ENCODE measurements around the gene CPSF2.
A peak's percentile ranks its signal among the peaks of the same experiment; 100 is the strongest.

The CPSF2 gene
- total RNA-seq = 41.0 to 129 reads per million in 2 donors

- DNase-seq = peak; percentile 80
Measured at GRCh38 chr14:92121670-92122350, at the start of gene CPSF2, which contains the start of gene NDUFB1. CPSF2 (plus strand) TSS chr14:92121969; CDS start chr14:92130985, 9,016 bp downstream. NDUFB1 (minus strand) TSS chr14:92121706; CDS start chr14:92117637, 4,069 bp downstream.

GRCh38 chr14:92074555-92074954, 47.2 kb upstream of the CPSF2 start:
- no peak for DNase-seq

GRCh38 chr14:92088494-92088893, 33.3 kb upstream of the CPSF2 start:
- DNase-seq = no peak

DNA sequence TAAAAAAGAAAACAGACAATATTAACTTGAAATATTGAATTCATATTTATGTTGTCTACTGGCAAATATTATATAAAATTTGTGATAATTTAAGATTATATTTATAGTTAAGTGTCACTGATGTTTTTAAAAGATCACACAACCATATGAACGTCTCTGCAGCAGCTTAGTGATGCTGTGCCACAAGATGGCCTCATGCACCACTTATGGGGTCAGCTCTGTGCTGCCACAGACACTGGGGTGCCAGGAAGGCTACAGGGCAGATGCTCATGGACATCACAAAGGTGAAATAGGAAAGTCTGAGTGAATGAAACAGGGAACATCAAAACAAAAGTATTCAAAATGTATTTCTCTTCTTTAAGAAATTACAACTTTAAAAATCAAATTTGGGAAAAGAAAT, 28.4 kb upstream of the CPSF2 start:
- DNase-seq = no peak

- DNase-seq = no peak
Measured at GRCh38 chr14:92099802-92100201, 22.0 kb upstream of the CPSF2 start.

DNA sequence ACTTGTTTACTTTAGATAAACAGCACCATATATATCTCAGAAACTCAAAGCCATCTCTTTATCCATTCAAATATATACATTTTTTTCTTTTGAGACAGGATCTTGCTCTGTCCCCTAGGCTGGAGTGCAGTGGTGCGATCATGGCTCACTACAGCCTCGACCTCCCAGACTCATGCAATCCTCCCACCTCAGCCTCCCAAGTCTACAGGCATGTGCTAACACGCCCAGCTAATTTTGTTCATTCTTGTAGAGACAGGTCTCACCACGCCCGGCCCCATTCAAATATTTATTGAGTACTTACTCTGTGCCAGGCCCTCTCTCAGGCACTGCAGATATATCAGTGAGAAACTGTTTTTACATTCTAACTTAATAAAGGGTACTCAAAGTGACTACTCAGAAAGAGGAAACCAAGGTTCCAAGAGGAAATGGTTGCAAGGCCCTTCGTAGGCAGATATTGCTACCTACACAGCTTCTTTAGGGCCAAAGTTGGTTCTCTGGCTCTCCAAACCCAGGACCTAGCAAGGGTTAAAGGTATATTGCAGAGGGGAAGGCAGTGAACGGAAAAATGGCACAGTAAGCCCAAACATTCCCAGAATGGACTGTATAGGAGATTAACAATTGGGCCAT, 18.3 kb upstream of the CPSF2 start:
- no peak for DNase-seq

GRCh38 chr14:92105073-92105892, 16.5 kb upstream of the CPSF2 start:
- no peak for DNase-seq

GRCh38 chr14:92105893-92106142, 16.0 kb upstream of the CPSF2 start:
- DNase-seq = peak; percentile 6

GRCh38 chr14:92106143-92106926, 15.4 kb upstream of the CPSF2 start, which contains the start of gene ATXN3:
ATXN3 (minus strand) TSS chr14:92106582; CDS start chr14:92106552, 30 bp downstream.
- peak; percentile 95 for DNase-seq

GRCh38 chr14:92108345-92109254, 13.2 kb upstream of the CPSF2 start:
- DNase-seq = no peak

- no peak for DNase-seq
Measured at GRCh38 chr14:92109490-92109889, 12.3 kb upstream of the CPSF2 start.

- DNase-seq = no peak
Measured at GRCh38 chr14:92121207-92121669, 531 bp upstream of the CPSF2 start.

DNA sequence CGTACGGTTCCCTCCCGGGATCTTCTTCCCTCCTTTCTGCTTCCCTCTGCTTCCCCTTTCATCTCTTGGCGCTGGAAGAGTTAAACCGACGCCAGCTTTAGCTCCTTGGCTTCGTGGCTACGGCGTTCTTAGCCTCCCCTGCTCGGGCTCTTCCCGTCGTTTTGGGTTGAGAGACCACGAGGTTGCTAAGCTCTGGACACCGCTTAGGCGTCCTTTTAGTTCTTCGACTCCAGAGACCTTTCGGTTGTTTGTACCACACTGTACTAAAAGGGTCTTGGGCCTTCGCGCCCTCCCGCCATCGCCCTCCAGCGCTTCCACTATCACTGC, 545 bp downstream of the CPSF2 start:
- DNase-seq = no peak

DNA sequence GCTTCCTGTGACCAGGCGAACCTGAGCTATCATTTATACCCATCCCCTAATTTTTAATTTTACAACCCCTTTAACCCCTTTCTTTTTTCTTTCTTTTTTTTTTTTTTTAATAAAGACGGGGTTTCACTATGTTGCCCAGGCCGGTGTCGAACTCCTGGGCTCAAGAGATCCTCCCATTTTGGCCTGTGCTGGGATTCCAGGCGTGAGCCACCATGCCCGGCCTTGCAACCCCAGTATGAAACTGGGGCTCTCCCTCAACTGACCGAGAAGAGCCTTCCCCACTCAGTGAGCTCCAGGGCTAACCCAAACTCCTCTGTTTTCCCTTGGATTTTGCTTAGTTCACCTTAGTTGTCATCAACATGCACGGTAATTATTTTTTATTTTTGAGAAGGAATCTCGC, 992 bp downstream of the CPSF2 start:
- DNase-seq = no peak

DNA sequence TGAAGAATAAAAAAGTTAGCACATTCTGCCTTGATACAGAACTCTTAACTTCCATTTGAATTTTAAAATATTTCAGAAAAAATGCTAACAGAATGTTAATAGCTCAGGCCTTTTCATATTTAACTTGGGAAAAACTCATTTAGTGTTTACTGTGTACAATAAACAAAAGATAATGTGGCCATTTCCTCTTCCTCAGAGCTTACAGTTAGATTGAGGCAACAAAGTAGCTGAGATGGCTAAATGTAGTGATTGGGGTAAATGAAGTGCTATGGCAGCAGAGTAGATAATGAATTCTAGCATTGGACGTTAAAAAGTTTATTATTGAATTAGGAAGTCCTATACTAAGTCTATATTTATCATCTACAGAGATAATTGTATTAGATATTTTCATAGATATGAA, 12.7 kb downstream of the CPSF2 start:
- no peak for DNase-seq

GRCh38 chr14:92135269-92135668, 13.5 kb downstream of the CPSF2 start:
- DNase-seq = no peak

DNA sequence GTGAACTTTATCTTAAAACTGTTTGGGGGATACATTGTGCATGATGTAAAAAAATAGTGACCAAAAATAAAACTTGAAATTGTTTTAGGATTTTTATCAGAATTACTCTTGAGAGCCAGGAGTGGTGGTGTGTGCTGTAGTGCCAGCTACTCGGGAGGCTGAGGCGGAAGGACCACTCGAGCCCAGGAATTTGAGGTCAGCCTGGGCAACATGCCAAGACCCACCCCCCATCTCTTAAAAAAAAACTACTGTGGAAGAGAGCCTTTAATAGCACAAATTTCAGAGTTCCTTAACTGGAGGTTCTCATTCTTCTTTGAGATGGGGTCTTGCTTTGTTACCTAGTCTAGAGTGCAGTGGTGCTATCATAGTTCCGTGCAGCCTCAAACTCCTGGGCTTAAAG, 21.5 kb downstream of the CPSF2 start:
- no peak for DNase-seq

- DNase-seq = no peak
Measured at GRCh38 chr14:92143962-92144361, 22.2 kb downstream of the CPSF2 start.

GRCh38 chr14:92144708-92145107, 22.9 kb downstream of the CPSF2 start:
- DNase-seq = no peak

DNA sequence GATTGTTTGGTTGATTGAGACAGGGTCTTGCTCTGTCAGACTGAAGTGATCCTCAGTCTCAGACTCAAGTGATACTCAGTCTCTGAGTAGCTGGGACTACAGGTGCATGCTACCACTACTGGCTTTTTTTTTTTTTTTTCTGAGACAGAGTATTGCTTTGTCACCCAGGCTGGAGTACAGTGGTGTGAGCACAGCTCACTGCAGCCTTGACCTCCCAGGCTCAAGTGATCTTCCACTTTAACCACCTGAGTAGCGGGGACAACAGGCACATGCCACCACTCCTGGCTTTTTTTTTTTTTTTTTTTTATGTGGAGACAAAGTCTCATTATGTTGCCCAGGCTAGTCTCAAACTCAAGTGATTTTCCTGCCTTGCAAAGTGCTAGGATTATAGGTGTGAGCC, 31.8 kb downstream of the CPSF2 start:
- no peak for DNase-seq

- DNase-seq = no peak
Measured at GRCh38 chr14:92154283-92154942, 32.6 kb downstream of the CPSF2 start.

Data from T-helper 9 cell (primary cell).